ENCODE data around the gene SLC27A2. TPM values are rescaled to one million over a fixed set of nuclear protein-coding genes. Genes with fewer than 3 reads are reported as not detected.

Gene SLC27A2
- total RNA-seq, 1 donor from 2014 or later = 7.8 TPM

DNA sequence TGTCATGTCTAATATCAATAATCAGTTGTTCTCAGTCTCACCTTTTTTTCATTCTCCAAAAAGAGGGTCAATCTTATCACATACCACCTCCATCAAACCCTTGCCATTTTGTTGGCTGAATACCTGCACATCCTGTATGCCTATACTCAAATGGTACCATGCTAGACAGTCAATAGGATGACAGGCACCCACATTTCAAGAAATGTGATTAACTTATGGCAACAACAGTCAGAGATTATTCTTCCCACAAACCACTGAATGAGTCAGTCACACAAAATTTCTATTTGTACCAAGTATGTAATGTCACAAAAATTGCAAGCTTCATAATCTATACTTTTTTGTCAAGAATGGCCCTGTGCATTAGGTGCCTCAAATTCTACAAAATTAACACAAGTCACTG is 5.1 kb upstream of the SLC27A2 start:
- Histone ChIP-seq H3K27me3 (ENCODE audit: control insufficient read depth, insufficient read depth, low read length) (peaks cover 6% of the 10 kb centered on the region), H3K4me3 (ENCODE audit: low read depth, low read length) (no peak overlapping the region), H3K36me3 (ENCODE audit: control insufficient read depth, insufficient read depth, low read length) (no peaks in the 10 kb centered on the region)
- no peak for TF ChIP-seq CTCF (IDR thresholded peaks at IDR 0.05; ENCODE audit: insufficient read depth, low read length, poor library complexity, severe bottlenecking)
- DNase-seq (ENCODE audit: low read depth) = no peak

DNA sequence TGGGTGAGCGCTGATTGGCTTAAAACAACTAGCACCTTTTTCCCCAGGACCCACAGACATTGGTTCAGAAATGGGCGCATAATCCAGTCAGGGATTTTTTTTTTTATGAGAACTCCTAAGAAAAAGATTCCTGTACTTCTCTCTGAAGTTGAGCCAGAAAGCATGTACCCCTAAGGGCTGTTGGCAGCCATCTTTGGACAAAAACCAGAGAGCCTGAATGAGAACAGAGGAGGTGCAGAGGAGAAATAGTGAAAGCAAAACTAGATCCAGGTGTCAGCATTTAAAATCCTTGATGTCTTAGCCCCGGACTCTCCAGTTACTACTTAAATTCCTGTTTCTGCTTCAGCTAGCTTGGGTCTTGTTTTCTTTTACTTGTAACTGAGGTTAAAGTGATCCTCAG is 1.9 kb upstream of the SLC27A2 start:
- H3K36me3 ChIP-seq (ENCODE audit: control insufficient read depth, insufficient read depth, low read length) = no peaks in the 10 kb centered on the region
- DNase-seq (ENCODE audit: low read depth) = no peak
- TF ChIP-seq CTCF (IDR thresholded peaks at IDR 0.05; ENCODE audit: insufficient read depth, low read length, poor library complexity, severe bottlenecking) = no peak
- peaks cover 16% of the 10 kb centered on the region for H3K27me3 ChIP-seq (ENCODE audit: control insufficient read depth, insufficient read depth, low read length)
- H3K4me3 ChIP-seq (ENCODE audit: low read depth, low read length) = no peak overlapping the region

DNA sequence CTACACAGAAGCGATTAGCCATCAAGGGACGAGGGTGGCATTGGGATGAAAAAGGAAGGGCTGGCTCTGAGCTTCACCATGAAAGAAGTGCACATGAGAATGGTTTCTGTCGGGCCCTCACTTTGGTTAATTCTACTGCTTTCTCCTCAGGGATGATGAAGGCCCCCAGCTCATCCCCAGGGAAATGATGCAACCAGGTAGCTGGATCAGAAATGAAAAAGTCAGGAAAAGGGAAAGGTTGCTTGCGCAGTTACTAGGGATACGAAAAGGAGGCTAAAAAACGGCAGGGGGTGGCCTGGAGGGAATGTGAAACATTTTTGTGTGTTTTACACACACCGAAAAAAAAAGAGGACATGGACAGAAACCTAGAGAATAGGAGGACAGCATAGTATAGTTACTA is 1.4 kb upstream of the SLC27A2 start:
- Histone ChIP-seq H3K27me3 (ENCODE audit: control insufficient read depth, insufficient read depth, low read length) (peaks cover 16% of the 10 kb centered on the region), H3K4me3 (ENCODE audit: low read depth, low read length) (no peak overlapping the region), H3K36me3 (ENCODE audit: control insufficient read depth, insufficient read depth, low read length) (no peaks in the 10 kb centered on the region)
- no peak for TF ChIP-seq CTCF (IDR thresholded peaks at IDR 0.05; ENCODE audit: insufficient read depth, low read length, poor library complexity, severe bottlenecking)
- no peak for DNase-seq (ENCODE audit: low read depth)

- Histone ChIP-seq H3K36me3 (ENCODE audit: control insufficient read depth, insufficient read depth, low read length) (no peaks in the 10 kb centered on the region), H3K27me3 (ENCODE audit: control insufficient read depth, insufficient read depth, low read length) (peaks cover 16% of the 10 kb centered on the region), H3K4me3 (ENCODE audit: low read depth, low read length) (peak overlapping the region; percentile 51)
- DNase-seq (ENCODE audit: low read depth) = no peak
- no peak for TF ChIP-seq CTCF (IDR thresholded peaks at IDR 0.05; ENCODE audit: insufficient read depth, low read length, poor library complexity, severe bottlenecking)
These were observed 611 bp upstream of the SLC27A2 start for GRCh38 chr15:50181201-50181968.

- H3K27me3 ChIP-seq (ENCODE audit: control insufficient read depth, insufficient read depth, low read length) = peaks cover 16% of the 10 kb centered on the region
- no peak for DNase-seq (ENCODE audit: low read depth)
These were observed 420 bp downstream of the SLC27A2 start for GRCh38 chr15:50182219-50183013.

More at GRCh38 chr15:50182219-50183013, 420 bp downstream of the SLC27A2 start:
- Histone ChIP-seq H3K36me3 (ENCODE audit: control insufficient read depth, insufficient read depth, low read length) (no peaks in the 10 kb centered on the region), H3K4me3 (ENCODE audit: low read depth, low read length) (peak overlapping the region; percentile 51)
- no peak for TF ChIP-seq CTCF (IDR thresholded peaks at IDR 0.05; ENCODE audit: insufficient read depth, low read length, poor library complexity, severe bottlenecking)
